ENCODE data around the gene PAN2.

The PAN2 gene

GRCh38 chr12:56374726-56375597 lies 41.2 kb upstream of the PAN2 start:
- no peak for TF ChIP-seq CTCF (IDR thresholded peaks at IDR 0.05; ENCODE audit: low read depth, low read length)
- H3K36me3 ChIP-seq, result no peaks in the 10 kb centered on the region
- no peak for DNase-seq
- H3K27ac ChIP-seq, result no peak overlapping the region
- H3K4me3 ChIP-seq (ENCODE audit: low read depth, low read length), result no peak overlapping the region
- H3K27me3 ChIP-seq (ENCODE audit: insufficient read depth, low read depth, severe bottlenecking), result no peaks in the 10 kb centered on the region
- no peaks in the 10 kb centered on the region for H3K9me3 ChIP-seq (ENCODE audit: severe bottlenecking)

DNA sequence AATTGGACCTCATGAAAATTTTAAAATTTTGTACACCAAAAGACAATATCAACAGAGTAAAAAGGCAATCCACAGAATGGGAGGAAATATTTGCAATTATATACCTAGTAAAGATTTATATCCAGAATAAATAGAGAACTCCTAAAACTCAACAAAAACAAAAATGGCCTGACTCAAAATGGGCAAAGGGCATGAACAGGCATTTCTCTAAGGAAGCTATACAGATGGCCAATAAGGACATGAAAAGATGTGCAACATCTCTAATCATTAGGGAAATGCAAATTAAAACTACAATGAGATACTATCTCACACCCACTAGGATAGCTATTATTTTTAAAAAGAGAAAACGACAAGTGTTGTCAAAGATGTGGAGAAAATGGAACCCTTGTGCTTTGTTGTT lies 39.7 kb upstream of the PAN2 start:
- Histone ChIP-seq H3K4me3 (ENCODE audit: low read depth, low read length) (no peak overlapping the region), H3K27me3 (ENCODE audit: insufficient read depth, low read depth, severe bottlenecking) (no peaks in the 10 kb centered on the region), H3K27ac (no peak overlapping the region), H3K9me3 (ENCODE audit: severe bottlenecking) (no peaks in the 10 kb centered on the region), H3K36me3 (no peaks in the 10 kb centered on the region)
- DNase-seq, result no peak
- TF ChIP-seq CTCF (IDR thresholded peaks at IDR 0.05; ENCODE audit: low read depth, low read length), result no peak

DNA sequence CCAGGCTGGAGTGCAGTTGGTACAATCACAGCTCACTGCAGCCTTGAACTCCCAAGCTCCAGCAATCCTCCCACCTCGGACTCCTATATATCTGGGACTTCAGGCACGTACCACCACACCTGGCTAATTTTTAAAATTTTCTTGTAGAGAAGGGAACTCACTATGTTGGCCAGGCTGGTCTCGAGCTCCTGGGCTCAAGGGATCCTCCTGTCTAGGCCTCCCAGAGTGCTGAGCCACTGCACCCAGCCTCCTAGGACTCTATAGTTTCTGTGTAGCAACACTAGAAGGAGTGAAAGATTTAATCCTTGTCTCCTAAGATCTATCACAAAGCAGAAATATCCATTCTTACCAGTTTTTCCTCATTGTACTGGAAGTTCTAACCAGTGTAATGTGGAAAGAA lies 33.1 kb upstream of the PAN2 start:
- Histone ChIP-seq H3K9me3 (ENCODE audit: severe bottlenecking) (no peaks in the 10 kb centered on the region), H3K4me3 (ENCODE audit: low read depth, low read length) (no peak overlapping the region), H3K36me3 (no peaks in the 10 kb centered on the region), H3K27me3 (ENCODE audit: insufficient read depth, low read depth, severe bottlenecking) (no peaks in the 10 kb centered on the region), H3K27ac (no peak overlapping the region)
- TF ChIP-seq CTCF (IDR thresholded peaks at IDR 0.05; ENCODE audit: low read depth, low read length), result no peak
- no peak for DNase-seq

- H3K36me3 ChIP-seq, result no peaks in the 10 kb centered on the region
- H3K27ac ChIP-seq, result no peak within 1 kb of the TSS
- H3K9me3 ChIP-seq (ENCODE audit: severe bottlenecking), result no peaks in the 10 kb centered on the region
- H3K27me3 ChIP-seq (ENCODE audit: insufficient read depth, low read depth, severe bottlenecking), result no peaks in the 10 kb centered on the region
- no peak within 1 kb of the TSS for H3K4me3 ChIP-seq (ENCODE audit: low read depth, low read length)
- DNase-seq, result no peak
- TF ChIP-seq CTCF (IDR thresholded peaks at IDR 0.05; ENCODE audit: low read depth, low read length), result no peak
These were observed 28.6 kb upstream of the PAN2 start, which contains the start of gene APOF for GRCh38 chr12:56362130-56363059. Gene APOF, minus strand, starts transcription at chr12:56362857. Its CDS starts 112 bp downstream, at chr12:56362745.

- no peak overlapping the region for H3K27ac ChIP-seq
These were observed 27.8 kb upstream of the PAN2 start for GRCh38 chr12:56361487-56362129.

More at GRCh38 chr12:56361487-56362129, 27.8 kb upstream of the PAN2 start:
- DNase-seq, result no peak
- Histone ChIP-seq H3K27me3 (ENCODE audit: insufficient read depth, low read depth, severe bottlenecking) (no peaks in the 10 kb centered on the region), H3K9me3 (ENCODE audit: severe bottlenecking) (no peaks in the 10 kb centered on the region), H3K36me3 (no peaks in the 10 kb centered on the region), H3K4me3 (ENCODE audit: low read depth, low read length) (no peak overlapping the region)
- TF ChIP-seq CTCF (IDR thresholded peaks at IDR 0.05; ENCODE audit: low read depth, low read length), result no peak
